Embryonic facial prominence (tissue), 1 donor: Measurements from ENCODE around the gene WASF2.
"Not testable (repeated sequence)": the region's sequence is repeated elsewhere in the genome, so short reads cannot be mapped to it uniquely, and the experiment has no call there.

Experiments used
- DNase-seq: peaks from one replicate; pipeline ENCODE4 v3.0.0-alpha.2; 2016; ENCODE audit errors: extremely low spot score

Gene WASF2

GRCh38 chr1:27496604-27497155 lies 6.7 kb upstream of the WASF2 start:
- peak; percentile 27 for DNase-seq

- no peak for DNase-seq
Observed at GRCh38 chr1:27492796-27493195, 2.8 kb upstream of the WASF2 start.

- DNase-seq = peak; percentile 40
Observed at GRCh38 chr1:27491748-27492700, 2.1 kb upstream of the WASF2 start.

GRCh38 chr1:27489501-27489972 lies 430 bp downstream of the WASF2 start:
- DNase-seq = no peak

- DNase-seq = peak; percentile 49
Observed at GRCh38 chr1:27487966-27488884, 1.7 kb downstream of the WASF2 start.

- DNase-seq = no peak
Observed at GRCh38 chr1:27485363-27485762, 4.6 kb downstream of the WASF2 start.

GRCh38 chr1:27483659-27484058 lies 6.3 kb downstream of the WASF2 start:
- no peak for DNase-seq

GRCh38 chr1:27481994-27482620 lies 7.9 kb downstream of the WASF2 start:
- no peak for DNase-seq

GRCh38 chr1:27478098-27478497 lies 11.9 kb downstream of the WASF2 start:
- DNase-seq = no peak

GRCh38 chr1:27476237-27476636 lies 13.7 kb downstream of the WASF2 start:
- no peak for DNase-seq

- no peak for DNase-seq
Observed at GRCh38 chr1:27475720-27476119, 14.2 kb downstream of the WASF2 start.

GRCh38 chr1:27473755-27474154 lies 16.2 kb downstream of the WASF2 start:
- DNase-seq = no peak

- DNase-seq = not testable (repeated sequence)
Observed at GRCh38 chr1:27472098-27472497, 17.9 kb downstream of the WASF2 start.

- DNase-seq = no peak
Observed at GRCh38 chr1:27471477-27471876, 18.5 kb downstream of the WASF2 start.

GRCh38 chr1:27469334-27469733 lies 20.6 kb downstream of the WASF2 start:
- no peak for DNase-seq

GRCh38 chr1:27468378-27468777 lies 21.6 kb downstream of the WASF2 start:
- not testable (repeated sequence) for DNase-seq

- no peak for DNase-seq
Observed at GRCh38 chr1:27464926-27465647, 24.9 kb downstream of the WASF2 start.

GRCh38 chr1:27463916-27464315 lies 26.1 kb downstream of the WASF2 start:
- not testable (repeated sequence) for DNase-seq

GRCh38 chr1:27458521-27458920 lies 31.4 kb downstream of the WASF2 start:
- not testable (repeated sequence) for DNase-seq

GRCh38 chr1:27455139-27455811 lies 34.7 kb downstream of the WASF2 start:
- DNase-seq = no peak
